SH-SY5Y (cell line): ENCODE data around the gene WEE2.

ENCODE experiments used
- GATA2 ChIP-seq: IDR thresholded peaks from 2 replicates; pipeline ENCODE4 v1.6.1; 2011; ENCODE audit warnings: mild to moderate bottlenecking, low read depth, low read length
- GATA3 ChIP-seq: IDR thresholded peaks from 2 replicates; pipeline ENCODE4 v1.6.1; 2011; ENCODE audit warnings: low read depth, mild to moderate bottlenecking, low read length, moderate library complexity

WEE2 gene

DNA sequence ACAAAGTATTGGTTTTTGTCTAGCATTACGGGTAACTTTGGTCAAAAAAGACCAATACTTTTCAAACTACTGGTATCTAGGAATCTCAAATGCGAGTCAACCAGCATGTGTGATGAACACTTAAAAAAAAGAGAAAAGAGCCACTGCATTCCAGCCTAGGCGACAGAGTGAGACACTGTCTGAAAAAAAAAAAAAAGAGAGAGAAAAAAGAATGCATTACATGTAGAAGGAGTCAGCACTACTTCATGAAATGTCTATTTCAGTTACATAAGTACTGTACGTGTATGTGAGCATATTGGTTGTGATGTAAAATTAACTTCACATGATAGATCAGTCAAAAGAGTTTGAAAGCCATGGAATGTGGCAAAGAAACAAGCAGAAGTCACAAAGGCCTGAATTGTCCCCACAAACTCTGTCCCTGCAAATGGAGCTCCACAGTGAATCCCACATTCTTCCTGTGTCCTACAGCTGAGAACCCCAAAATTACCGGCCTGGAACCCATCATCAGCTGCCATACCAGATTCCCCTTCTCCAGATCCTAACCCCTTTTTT is 7.8 kb upstream of the WEE2 start:
- TF ChIP-seq GATA3 (no peak), GATA2 (no peak)

DNA sequence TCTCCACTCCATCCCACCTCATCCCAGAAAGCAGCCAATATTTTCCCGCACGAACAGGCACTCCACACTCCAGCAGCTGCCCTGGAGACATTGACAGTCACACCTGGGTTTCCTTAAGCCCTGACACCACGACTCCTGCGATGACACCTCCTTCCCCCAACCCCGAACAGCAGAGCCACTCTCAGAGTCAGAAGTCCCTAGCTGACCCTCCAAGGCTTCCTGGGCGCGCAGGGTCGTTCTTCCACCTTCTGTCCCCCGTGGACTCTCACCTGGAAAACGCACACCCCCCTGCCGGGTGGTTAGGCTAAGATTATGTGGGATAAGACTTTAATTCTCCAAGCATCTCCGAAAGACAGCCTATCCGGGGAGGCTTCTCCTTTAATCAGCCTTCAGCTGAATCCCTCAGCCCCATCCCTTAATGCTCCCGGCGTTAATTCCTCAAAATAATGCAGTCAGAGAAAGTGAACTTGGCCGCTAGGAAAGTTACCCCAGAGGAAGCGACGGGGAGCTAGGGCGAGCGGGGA is 7.2 kb upstream of the WEE2 start:
- TF ChIP-seq GATA2 (no peak), GATA3 (no peak)

DNA sequence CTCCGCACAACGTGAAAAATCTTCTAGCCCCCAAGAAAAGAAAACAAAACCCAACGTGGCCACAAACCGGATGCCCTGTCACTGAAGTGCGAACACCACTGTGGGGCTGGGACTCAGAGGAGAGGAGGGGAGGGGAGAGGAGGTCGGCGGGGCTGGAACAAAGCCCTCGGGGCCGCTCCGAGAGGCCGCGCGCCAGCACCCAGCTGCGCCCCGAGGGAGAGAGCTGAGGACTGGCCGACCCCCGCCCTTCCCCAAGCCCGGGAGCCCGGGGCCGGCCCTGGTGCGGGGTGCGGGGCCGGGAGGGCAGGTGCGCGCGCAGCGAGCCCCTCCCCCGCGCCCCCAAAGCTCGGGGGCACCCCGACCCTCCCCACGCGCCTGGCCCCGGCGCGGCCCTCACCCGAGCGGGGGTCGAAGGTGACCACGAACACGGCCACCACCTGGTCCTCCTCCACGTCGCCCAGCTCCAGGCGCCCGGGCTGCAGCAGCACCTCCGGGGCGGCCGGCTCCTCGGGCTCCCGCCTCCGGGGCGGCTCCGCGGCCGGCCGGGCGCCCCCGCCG is 6.6 kb upstream of the WEE2 start:
- TF ChIP-seq GATA2 = no peak
- TF ChIP-seq GATA3 = no peak

DNA sequence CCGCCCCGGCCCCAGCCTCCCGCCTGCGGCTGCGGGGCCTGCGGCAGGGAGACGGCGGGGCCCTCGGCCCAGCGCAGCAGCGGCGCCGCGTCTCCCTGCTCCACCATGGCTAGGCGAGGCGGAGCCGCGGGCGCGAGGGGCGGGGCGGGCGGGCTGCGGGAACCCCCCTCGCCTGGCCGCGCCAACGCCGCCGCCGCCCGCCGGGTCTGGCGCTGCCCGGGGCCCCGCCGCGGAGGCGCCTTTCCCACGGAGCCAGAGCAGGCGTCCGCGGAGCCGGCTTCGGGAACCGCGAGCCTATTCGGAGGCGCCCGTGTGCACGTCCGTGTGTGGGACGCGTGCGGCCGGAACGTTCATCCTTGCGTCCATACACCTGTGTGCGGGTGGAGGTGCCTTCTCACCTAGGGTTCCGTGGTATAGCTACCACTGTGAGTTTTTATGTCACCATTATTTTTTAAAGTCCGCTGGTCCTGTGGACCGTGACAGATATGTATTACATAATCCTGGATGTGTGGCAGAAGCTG is 6.0 kb upstream of the WEE2 start, which contains the start of gene DENND11:
TSS of gene DENND11 (minus strand) at position 120 of the 521 bp plus-strand sequence. CDS start at position 107, 13 bp downstream.
- TF ChIP-seq GATA3 = no peak
- TF ChIP-seq GATA2 = no peak

DNA sequence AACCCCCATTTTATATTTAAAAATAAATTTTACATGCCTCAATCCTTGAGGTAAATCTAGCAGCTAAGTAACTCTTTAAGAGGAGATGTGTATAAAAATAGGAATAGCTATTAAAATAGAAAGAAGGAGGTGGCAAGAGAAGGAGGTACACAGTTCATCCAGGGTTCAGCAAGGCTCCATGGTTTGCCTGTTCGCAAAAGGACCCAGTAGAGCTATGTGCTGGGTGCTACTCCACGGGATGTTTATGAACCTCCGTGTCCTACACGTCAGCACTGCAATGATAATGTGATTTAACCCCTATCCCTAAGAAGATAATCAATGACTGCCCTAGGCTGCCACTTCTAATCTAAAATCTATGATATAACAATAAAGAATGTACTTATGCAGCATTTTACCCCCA is 5.3 kb upstream of the WEE2 start:
- TF ChIP-seq GATA2 = no peak
- TF ChIP-seq GATA3 = no peak

DNA sequence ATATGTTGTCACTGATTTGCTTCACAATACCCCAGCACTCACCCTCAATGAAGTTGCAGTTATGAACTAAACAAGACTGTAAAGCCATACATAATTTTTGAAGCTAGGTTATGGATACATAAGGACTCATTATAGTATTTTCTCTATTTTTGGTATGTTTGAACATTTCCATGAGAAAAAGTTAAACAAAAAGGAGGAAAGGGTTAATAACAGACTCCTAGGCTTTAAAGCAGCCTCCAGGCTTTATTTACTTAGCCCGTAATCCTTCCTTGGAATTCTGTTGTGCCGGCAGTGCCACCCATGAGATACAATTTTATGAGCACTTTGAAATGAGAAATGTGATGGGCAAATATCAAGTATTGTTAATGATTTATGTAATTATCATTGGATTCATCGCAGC is 4.0 kb upstream of the WEE2 start:
- no peak for TF ChIP-seq GATA2
- TF ChIP-seq GATA3 = no peak

DNA sequence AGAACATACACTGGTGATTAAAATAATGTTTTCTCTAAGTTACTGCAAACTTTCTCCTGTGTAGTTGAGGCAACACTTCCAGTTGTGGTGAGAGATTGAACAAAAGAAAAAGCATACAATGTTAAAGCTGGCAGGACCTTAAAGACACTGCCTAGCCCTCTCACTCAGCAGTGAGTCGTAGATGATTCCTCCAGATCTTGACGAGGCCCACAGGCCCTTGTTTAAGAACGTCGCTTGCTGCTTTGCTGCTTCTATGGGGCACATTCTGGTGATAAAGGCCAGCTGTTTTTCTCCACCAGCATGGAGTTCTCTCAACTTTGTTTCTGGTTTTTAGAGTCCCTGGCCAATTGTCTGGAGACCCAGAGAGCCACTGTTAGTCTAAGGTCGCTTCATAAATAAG is 3.4 kb upstream of the WEE2 start:
- TF ChIP-seq GATA3 = no peak
- TF ChIP-seq GATA2 = no peak

DNA sequence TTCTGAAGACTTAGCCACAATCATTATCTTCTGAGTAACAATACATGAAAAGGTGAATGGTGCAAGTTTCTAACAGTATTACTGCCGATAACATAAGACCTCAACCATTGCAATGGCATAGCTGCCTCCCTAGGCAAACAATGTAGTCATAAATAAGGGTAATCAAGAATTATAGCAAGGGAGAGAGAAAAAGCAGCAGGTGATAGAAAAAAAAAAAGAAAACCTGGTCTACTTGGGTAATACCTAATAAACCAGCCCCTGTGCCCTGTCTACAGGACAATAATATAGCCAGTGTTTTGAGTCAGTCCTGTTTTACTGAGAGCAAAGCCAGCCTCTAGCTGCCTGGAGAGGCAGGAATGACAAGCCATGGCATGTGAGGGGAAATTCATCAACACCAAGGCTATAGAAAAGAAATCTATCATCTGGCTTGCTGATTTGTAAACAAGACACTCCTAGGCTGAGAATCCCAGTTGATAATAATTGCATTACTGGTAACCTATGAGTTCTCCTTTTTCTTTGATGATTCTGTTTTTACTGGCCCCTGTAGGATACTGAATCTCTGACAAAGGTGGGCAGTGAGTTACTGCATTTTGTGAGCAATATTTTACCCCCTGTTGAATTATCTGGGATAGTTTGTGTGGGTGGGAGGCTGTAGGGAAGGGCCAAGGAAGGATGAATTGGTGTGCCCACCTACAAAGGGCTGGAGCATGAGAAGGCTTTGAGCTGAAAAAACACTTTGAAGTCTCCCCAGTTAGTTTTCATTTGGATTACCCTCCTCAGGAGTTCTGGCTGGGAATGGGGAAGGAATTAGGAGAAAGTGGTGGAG is 1.7 kb upstream of the WEE2 start:
- TF ChIP-seq GATA3 (no peak), GATA2 (no peak)

DNA sequence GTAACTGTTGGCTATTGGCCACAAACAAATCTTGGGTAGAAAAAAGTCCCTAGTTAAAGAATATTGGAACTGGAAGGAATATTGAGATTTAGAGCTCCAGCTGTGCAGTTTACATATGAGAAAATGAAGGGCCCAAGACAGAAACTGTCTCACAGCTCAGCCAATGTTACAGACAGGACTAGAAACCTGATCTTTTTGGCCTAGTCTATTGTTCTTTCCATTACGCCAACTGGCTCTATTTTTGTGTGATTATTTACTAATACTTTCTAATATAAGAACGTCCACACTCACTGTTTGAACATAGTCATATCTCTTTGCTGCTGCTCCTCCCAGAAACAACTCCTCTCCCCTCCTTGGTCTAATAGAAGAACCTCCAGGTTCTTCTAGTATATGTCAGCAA is 1.2 kb downstream of the WEE2 start:
- TF ChIP-seq GATA3 (no peak), GATA2 (no peak)

DNA sequence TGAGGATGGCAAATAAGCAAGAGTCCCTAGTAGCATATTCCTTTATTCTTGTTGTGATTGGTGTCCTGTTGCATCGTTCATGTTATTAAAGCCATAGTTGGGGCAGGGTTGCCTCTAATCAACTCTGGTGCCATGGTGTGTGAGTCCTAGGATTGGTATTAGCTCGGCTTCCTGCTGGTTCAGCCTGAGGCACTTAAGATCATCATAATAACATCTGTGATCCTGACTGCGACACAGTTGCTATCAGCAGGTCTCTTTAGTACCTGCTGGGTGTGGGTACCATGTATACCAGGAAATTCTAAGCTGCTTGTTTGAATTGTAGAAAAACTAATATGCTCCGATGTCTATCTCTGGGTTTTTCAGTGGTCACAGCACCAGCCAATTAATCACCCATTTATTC is 1.6 kb downstream of the WEE2 start:
- TF ChIP-seq GATA2 (no peak), GATA3 (no peak)

DNA sequence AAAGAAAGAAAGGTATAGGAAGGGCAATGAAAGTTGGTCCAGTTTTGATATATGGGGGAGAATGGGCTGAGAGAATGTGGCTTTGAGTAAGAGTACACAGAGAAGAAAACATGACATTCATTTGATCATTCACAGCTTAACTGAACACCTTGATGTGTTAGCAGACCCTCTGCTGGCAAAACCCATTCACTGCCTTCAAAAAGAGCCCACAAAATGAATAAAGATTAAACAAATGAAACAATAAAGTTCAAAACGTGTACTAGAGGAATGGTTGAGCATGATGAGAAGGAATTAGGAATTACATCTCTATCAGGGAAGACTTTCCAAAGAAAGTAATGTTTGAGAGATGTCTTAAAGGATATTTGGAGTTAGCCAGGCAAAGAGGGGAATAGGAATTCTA is 2.1 kb downstream of the WEE2 start:
- TF ChIP-seq GATA3 (no peak), GATA2 (no peak)

DNA sequence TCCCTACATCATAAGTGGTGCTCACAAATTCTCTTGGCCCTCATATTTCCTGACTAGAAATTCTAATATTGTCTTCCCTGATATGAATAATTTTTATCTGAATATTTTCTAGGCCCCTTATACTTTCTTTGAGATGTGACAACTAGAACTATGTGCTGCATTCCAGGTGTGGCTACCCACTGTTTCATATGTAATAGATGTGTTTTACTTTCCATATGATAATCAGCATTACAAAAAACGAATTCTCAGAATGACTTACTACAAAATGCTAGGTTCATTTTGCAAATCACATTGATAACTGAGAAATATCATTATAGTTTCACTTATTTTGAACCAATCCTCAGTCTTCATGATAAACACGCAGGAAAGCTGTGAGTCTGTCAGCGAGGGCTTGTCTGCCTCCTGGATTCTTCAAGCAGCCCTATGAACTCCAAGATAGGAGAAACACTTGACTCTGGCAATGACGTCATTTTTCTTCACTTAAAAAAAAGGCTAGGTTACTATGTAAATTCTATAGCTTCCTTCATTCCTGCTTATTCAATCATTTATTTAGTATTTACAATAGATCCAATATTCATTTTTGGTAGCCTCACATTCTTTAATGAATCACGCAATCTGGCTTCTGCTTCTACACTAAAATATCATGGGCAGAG is 4.6 kb downstream of the WEE2 start:
- TF ChIP-seq GATA2 (no peak), GATA3 (no peak)

DNA sequence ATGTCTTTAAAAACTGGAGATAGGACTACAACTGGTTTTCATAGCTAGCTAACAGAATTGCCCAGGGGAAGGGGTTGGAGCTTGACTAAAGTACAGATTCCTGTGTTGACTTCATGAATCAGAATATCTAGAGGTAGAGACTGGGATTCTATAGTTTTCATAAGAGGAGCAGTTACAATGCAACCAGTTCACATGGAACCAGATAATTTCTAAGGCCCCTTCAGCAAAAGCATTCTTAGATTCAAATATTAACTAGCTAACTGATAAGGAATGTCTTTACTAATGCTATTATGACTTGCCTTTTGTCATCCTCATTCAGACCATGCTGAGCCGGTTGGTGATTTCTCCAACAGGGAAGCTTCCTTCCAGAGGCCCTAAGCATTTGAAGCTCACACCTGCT is 5.7 kb downstream of the WEE2 start:
- TF ChIP-seq GATA2 = no peak
- no peak for TF ChIP-seq GATA3

DNA sequence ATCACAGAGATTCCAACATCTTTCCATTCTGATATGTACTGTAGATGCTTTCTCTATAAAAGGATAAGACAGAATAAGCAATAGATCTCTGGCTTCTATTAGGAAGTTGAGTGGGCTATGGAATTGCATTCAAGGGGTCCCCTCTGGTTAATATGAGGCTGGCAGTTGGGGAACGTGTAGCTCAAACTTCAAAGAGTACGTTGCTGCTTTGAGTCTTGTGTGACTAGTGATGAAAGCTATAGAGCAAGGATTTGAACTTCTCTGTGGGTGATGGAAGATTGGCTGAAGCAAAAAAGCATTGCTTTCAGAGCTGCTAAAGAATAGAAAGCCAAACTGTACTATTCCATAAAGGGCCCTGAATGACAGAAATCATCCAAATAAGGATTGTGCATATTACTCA is 6.4 kb downstream of the WEE2 start:
- TF ChIP-seq GATA2 (no peak), GATA3 (no peak)
